ENCODE data around the gene PPIP5K1.

Gene PPIP5K1

GRCh38 chr15:43488790-43489189, 101.2 kb downstream of the PPIP5K1 start:
- TF ChIP-seq REST (IDR thresholded peaks at IDR 0.05; ENCODE audit: low read depth) = peak; percentile 44
- TF ChIP-seq, protein P1, sequence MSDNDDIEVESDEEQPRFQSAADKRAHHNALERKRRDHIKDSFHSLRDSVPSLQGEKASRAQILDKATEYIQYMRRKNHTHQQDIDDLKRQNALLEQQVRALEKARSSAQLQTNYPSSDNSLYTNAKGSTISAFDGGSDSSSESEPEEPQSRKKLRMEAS (IDR thresholded peaks at IDR 0.05) = no peak

DNA sequence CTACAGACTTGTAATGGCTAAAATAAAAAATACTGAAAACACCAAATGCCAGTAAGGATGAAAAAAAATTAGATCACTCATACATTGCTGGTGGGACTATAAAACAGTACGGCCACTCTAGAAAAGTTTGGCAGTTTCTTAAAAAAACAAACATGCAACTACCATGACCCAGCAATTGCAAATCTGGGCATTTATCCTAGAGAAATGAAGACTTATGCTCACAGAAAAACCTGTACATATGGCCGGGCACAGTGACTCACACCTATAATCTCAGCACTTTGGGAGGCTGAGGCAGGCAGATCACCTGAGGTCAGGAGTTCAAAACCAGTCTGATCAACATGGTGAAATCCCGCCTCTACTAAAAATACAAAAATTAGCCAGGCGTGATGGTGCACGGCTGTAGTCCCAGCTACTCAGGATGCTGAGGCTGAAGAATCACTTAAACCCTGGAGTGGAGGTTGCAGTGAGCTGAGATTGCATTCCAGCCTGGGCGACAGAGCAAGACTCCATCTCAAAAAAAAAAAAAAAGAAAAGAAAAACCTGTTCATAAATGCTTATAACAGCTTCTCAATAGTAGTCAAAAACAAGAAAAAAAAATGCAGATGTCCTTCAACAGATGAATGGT, 102.6 kb downstream of the PPIP5K1 start:
- TF ChIP-seq REST (IDR thresholded peaks at IDR 0.05; ENCODE audit: low read depth) (no peak), TEAD4 (IDR thresholded peaks at IDR 0.05) (no peak), EP300 (IDR thresholded peaks at IDR 0.05; ENCODE audit: borderline replicate concordance) (no peak), EGR1 (IDR thresholded peaks at IDR 0.05) (no peak), USF1 (IDR thresholded peaks at IDR 0.05) (no peak), FOXM1 (IDR thresholded peaks at IDR 0.05; ENCODE audit: borderline replicate concordance, low read depth) (no peak), ZBTB7A (IDR thresholded peaks at IDR 0.05; ENCODE audit: low read depth) (no peak)

DNA sequence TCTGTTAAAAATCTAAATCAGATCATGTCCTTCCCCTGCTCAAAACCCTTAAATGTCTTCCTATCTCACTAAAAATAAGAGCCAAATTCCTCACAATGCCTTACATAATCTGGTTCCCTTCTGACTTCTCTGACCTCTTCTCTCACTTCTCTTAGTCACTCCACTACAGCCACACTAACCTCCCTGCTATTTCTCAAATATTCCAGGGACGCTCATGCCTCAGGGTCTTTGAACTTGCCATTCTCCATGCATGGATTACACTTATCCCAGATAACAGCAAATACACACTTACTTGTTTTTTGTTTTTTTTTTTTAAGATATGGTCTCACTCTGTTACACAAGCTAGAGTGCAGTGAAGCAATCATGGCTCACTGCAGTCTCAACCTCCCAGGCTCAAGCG, 105.6 kb downstream of the PPIP5K1 start:
- no peak for TF ChIP-seq TCF12 (IDR thresholded peaks at IDR 0.05; ENCODE audit: low read depth)
- no peak for TF ChIP-seq ZBTB7A (IDR thresholded peaks at IDR 0.05; ENCODE audit: low read depth)
- no peak for TF ChIP-seq RAD21 (IDR thresholded peaks at IDR 0.05; ENCODE audit: low read depth)
- no peak for TF ChIP-seq FOXM1 (IDR thresholded peaks at IDR 0.05; ENCODE audit: borderline replicate concordance, low read depth)
- TF ChIP-seq TEAD4 (IDR thresholded peaks at IDR 0.05) = no peak
- TF ChIP-seq EGR1 (IDR thresholded peaks at IDR 0.05) = no peak
- TF ChIP-seq, protein P1 (IDR thresholded peaks at IDR 0.05) = no peak
- TF ChIP-seq CEBPB (IDR thresholded peaks at IDR 0.05) = no peak
- no peak for TF ChIP-seq TAF1 (IDR thresholded peaks at IDR 0.05; ENCODE audit: low read depth)
- no peak for TF ChIP-seq YY1 (IDR thresholded peaks at IDR 0.05; ENCODE audit: low read depth)
- no peak for TF ChIP-seq REST (IDR thresholded peaks at IDR 0.05; ENCODE audit: low read depth)
- no peak for TF ChIP-seq NFIC (IDR thresholded peaks at IDR 0.05)
- TF ChIP-seq CREB1 (IDR thresholded peaks at IDR 0.05; ENCODE audit: low read depth) = no peak
- TF ChIP-seq USF1 (IDR thresholded peaks at IDR 0.05) = no peak

All from Ishikawa (cell line).